ENCODE results near the gene YPEL1.
"Not testable (repeated sequence)": the region's sequence is repeated elsewhere in the genome, so short reads cannot be mapped to it uniquely, and the experiment has no call there.

The YPEL1 gene

GRCh38 chr22:21753374-21754111 is 17.9 kb upstream of the YPEL1 start:
- no peak for DNase-seq (ENCODE audit: low read depth)
- no peak for TF ChIP-seq CTCF (conservative IDR thresholded peaks at IDR 0.05; ENCODE audit: low read depth, low read length)
- H3K4me3 ChIP-seq (ENCODE audit: low read length), result no peak overlapping the region

GRCh38 chr22:21752276-21752675 is 16.7 kb upstream of the YPEL1 start:
- no peak for TF ChIP-seq CTCF (conservative IDR thresholded peaks at IDR 0.05; ENCODE audit: low read depth, low read length)
- H3K4me3 ChIP-seq (ENCODE audit: low read length), result no peak overlapping the region
- no peak for DNase-seq (ENCODE audit: low read depth)

GRCh38 chr22:21745948-21746347 is 10.4 kb upstream of the YPEL1 start:
- H3K4me3 ChIP-seq (ENCODE audit: low read length), result no peak overlapping the region
- TF ChIP-seq CTCF (conservative IDR thresholded peaks at IDR 0.05; ENCODE audit: low read depth, low read length), result no peak
- DNase-seq (ENCODE audit: low read depth), result no peak

GRCh38 chr22:21744917-21745316 is 9.3 kb upstream of the YPEL1 start:
- H3K4me3 ChIP-seq (ENCODE audit: low read length); DNase-seq (ENCODE audit: low read depth): not testable (repeated sequence)

- DNase-seq (ENCODE audit: low read depth), result no peak
- H3K4me3 ChIP-seq (ENCODE audit: low read length), result no peak overlapping the region
- TF ChIP-seq CTCF (conservative IDR thresholded peaks at IDR 0.05; ENCODE audit: low read depth, low read length), result no peak
Measured at GRCh38 chr22:21741790-21742189, 6.2 kb upstream of the YPEL1 start.

- no peak for DNase-seq (ENCODE audit: low read depth)
- no peak overlapping the region for H3K4me3 ChIP-seq (ENCODE audit: low read length)
- no peak for TF ChIP-seq CTCF (conservative IDR thresholded peaks at IDR 0.05; ENCODE audit: low read depth, low read length)
Measured at GRCh38 chr22:21741059-21741458, 5.5 kb upstream of the YPEL1 start.

- H3K4me3 ChIP-seq (ENCODE audit: low read length), result no peak overlapping the region
- DNase-seq (ENCODE audit: low read depth), result no peak
- TF ChIP-seq CTCF (conservative IDR thresholded peaks at IDR 0.05; ENCODE audit: low read depth, low read length), result no peak
Measured at GRCh38 chr22:21739828-21740377, 4.3 kb upstream of the YPEL1 start.
